HG03280 (cell line): ENCODE data around the gene TEX19.
"Not testable (repeated sequence)": the region's sequence is repeated elsewhere in the genome, so short reads cannot be mapped to it uniquely, and the experiment has no call there.

Experiments
- ATAC-seq: cut with Tn5 transposase; IDR thresholded peaks from one replicate; pipeline ENCODE4 v1.9.1; 2021; ENCODE audit warnings: mild to moderate bottlenecking, moderate library complexity; ENCODE audit not compliant: unreplicated experiment

Gene TEX19

GRCh38 chr17:82406131-82406671 is 47.2 kb downstream of the TEX19 start:
- ATAC-seq = no peak

- no peak for ATAC-seq
Measured at GRCh38 chr17:82407255-82407654, 48.2 kb downstream of the TEX19 start.

GRCh38 chr17:82408288-82408937 is 49.4 kb downstream of the TEX19 start:
- no peak for ATAC-seq

- no peak for ATAC-seq
Measured at GRCh38 chr17:82408938-82409318, 49.9 kb downstream of the TEX19 start.

- ATAC-seq = no peak
Measured at GRCh38 chr17:82410014-82410716, 51.1 kb downstream of the TEX19 start.

- no peak for ATAC-seq
Measured at GRCh38 chr17:82411396-82412053, 52.5 kb downstream of the TEX19 start.

GRCh38 chr17:82412081-82412480 is 53.0 kb downstream of the TEX19 start:
- not testable (repeated sequence) for ATAC-seq

- no peak for ATAC-seq
Measured at GRCh38 chr17:82412535-82413520, 53.8 kb downstream of the TEX19 start.
